GM21528 (cell line): ENCODE measurements around the gene SPIRE2.
"Not testable (repeated sequence)": the region's sequence is repeated elsewhere in the genome, so short reads cannot be mapped to it uniquely, and the experiment has no call there.

Source experiments
- ATAC-seq: cut with Tn5 transposase; IDR thresholded peaks from one replicate; pipeline ENCODE4 v1.9.1; 2021; ENCODE audit warnings: mild to moderate bottlenecking, moderate library complexity; ENCODE audit not compliant: unreplicated experiment, low FRiP score

The SPIRE2 gene

GRCh38 chr16:89836484-89836883 is 8.2 kb downstream of the SPIRE2 start:
- not testable (repeated sequence) for ATAC-seq

GRCh38 chr16:89837014-89837546 is 8.8 kb downstream of the SPIRE2 start:
- no peak for ATAC-seq

- no peak for ATAC-seq
These were observed 13.0 kb downstream of the SPIRE2 start for GRCh38 chr16:89841275-89841674.

GRCh38 chr16:89842471-89843408 is 14.5 kb downstream of the SPIRE2 start:
- no peak for ATAC-seq

- ATAC-seq = no peak
These were observed 15.4 kb downstream of the SPIRE2 start for GRCh38 chr16:89843409-89844350.

- ATAC-seq = no peak
These were observed 16.6 kb downstream of the SPIRE2 start for GRCh38 chr16:89844739-89845339.

GRCh38 chr16:89845417-89845816 is 17.1 kb downstream of the SPIRE2 start:
- no peak for ATAC-seq

GRCh38 chr16:89847051-89847939 is 19.0 kb downstream of the SPIRE2 start:
- no peak for ATAC-seq

- ATAC-seq = no peak
These were observed 19.6 kb downstream of the SPIRE2 start for GRCh38 chr16:89847940-89848297.

GRCh38 chr16:89848974-89849373 is 20.7 kb downstream of the SPIRE2 start:
- ATAC-seq = no peak

- ATAC-seq = no peak
These were observed 25.2 kb downstream of the SPIRE2 start for GRCh38 chr16:89853306-89853993.

- no peak for ATAC-seq
These were observed 27.1 kb downstream of the SPIRE2 start for GRCh38 chr16:89855301-89855945.

- no peak for ATAC-seq
These were observed 27.7 kb downstream of the SPIRE2 start for GRCh38 chr16:89855986-89856385.

- ATAC-seq = no peak
These were observed 30.8 kb downstream of the SPIRE2 start for GRCh38 chr16:89858973-89859614.

GRCh38 chr16:89859615-89860007 is 31.3 kb downstream of the SPIRE2 start:
- no peak for ATAC-seq

GRCh38 chr16:89860747-89861304 is 32.6 kb downstream of the SPIRE2 start:
- ATAC-seq = no peak

GRCh38 chr16:89861648-89862047 is 33.4 kb downstream of the SPIRE2 start:
- ATAC-seq = no peak

- no peak for ATAC-seq
These were observed 34.5 kb downstream of the SPIRE2 start for GRCh38 chr16:89862732-89863131.
